DMS153 treated with DMSO at 0.1 percent for 48 hours (cell line): ENCODE data around the gene NDUFV2.
A peak's percentile ranks its signal among the peaks of the same experiment; 100 is the strongest.
"Not testable (repeated sequence)": the region's sequence is repeated elsewhere in the genome, so short reads cannot be mapped to it uniquely, and the experiment has no call there.

Source experiments
- DNase-seq: peaks from one replicate; lab custom pipeline; 2025; ENCODE audit not compliant: unreplicated experiment; lab: John Stamatoyannopoulos, UW

NDUFV2 gene

DNA sequence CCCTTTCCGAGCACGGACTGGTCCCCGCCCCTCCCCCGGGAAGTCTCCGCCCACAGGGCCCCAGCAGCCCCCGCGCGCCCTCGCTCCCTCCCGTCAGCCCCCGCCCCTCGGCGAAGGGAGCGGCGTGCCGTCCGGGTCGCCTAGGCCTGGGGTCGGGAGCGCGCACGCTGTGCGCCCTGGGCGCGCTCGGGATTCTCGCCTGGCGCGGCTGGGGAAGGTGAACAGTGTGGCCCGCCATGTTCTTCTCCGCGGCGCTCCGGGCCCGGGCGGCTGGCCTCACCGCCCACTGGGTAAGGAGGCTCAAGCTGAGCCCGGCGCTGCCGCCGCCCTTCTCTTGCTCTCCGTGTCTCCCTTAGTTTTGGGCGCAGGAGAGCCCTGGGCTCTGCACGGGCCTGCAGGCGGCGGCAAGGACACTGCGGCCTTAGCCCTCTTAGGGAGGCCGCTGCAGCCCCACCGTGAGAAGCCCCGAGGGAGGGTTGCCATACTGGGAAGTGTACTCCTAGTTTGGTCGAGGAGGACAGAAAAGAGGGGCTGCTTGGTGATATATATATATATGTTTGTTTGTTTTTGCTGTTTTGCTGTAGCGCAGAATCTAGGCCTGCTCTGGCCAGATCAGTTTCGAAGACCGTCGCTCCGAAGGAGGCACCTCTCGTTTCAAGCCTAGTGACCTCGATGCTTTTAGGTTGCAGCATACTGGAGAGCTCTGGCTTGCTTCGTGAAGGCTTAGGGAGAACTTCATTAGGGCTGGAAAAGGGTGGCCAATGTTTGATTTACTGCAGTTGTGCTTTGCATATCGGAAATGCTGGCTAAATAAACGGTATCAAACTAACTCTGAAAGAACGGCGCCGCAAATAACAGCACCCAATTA lies at the start of gene NDUFV2:
Gene NDUFV2, plus strand, starts transcription at position 192 of the 868 bp plus-strand sequence. Its CDS starts 45 bp downstream, at position 237.
- peak; percentile 5 for DNase-seq

DNA sequence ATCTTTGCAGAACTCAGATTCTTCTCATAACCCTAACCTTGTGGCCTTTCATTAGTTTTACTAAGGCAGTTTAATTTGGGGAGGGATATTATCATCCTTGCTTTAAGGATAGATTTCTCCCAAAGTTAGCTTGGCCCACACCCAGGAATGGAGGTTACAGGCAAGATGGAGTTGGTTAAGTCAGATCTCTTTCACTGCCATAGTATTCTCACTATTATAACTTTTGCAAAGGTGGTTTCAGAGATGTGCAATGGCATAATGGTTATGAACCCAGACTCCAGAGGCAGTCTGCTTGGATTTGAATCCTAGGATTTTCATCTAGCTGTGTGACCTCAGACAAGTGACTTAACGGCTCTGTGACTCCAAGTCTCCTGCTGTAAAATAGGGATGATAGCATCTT lies 48.7 kb upstream of the NDUFV2 start:
- no peak for DNase-seq

DNA sequence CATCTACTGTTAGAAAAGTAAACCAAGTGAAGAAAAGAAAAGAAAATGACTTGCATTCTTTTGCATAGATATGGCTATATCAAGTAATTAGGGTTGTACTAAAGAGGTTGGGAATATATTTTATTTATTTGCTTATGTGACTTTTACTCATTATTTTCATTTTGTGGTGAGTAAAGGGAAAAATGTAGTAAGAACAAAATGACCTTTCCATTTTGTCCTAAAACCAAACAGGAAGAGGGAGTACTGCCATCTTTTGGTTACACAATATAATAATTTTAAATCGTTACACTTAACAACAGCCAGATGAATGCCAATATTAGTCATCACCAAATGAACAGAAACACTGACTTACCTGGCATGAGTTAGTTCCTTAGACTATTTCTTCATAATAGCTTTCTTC lies 47.3 kb upstream of the NDUFV2 start:
- no peak for DNase-seq

DNA sequence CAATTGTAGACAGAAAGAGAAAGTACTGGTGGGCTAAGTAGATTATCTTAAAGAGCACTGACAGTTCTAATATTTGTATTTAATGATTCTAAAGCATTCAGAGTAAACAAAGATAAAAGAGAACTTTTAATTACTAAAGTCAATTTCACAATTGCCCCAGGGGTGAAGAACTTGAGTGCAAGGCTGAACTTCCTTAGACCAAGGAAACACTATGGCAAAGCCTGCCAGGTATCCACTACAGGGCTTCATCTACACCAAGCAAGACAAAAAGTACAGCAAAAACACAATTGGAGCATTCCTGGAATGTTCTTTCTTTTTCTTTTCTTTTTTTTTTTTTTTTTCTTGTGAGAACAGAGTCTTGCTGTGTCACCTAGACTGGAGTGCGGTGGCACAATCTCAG lies 46.9 kb upstream of the NDUFV2 start:
- DNase-seq, result no peak

GRCh38 chr18:9057646-9058045 lies 44.9 kb upstream of the NDUFV2 start:
- no peak for DNase-seq

DNA sequence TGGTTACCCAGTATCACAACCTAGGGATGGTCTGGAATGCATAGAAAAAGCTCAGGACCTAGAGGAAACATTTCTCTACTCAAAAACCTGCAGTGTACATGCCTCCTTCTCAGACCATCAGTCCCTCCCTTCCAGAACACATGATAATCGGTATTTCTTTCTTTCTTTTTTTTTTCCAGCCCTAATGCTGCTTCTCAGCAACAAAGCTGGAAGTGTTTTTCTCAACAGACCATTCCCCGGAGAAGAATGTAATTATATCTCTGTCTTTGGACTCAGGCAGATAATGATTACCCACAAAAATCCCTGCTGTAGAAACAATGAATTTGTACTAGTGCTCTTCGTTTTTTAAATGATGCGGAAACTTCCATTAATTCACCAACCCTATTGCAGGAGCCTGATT lies 44.1 kb upstream of the NDUFV2 start:
- DNase-seq, result no peak

DNA sequence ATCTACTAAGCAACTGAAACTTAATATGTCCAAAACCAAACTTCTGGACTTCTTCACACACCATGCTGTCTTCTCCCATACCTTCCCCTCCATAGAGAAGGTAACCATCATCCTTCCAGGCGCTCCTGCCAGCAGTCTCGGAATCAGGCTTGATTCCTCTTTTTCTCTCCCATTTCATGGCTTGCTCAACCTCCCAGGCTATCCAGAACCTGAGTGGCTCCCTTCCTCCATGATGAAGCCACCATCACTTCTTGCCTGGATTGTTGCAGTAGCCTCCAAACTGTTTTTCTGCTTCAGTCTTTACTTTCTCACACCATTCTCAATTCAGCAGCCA lies 40.1 kb upstream of the NDUFV2 start:
- no peak for DNase-seq

DNA sequence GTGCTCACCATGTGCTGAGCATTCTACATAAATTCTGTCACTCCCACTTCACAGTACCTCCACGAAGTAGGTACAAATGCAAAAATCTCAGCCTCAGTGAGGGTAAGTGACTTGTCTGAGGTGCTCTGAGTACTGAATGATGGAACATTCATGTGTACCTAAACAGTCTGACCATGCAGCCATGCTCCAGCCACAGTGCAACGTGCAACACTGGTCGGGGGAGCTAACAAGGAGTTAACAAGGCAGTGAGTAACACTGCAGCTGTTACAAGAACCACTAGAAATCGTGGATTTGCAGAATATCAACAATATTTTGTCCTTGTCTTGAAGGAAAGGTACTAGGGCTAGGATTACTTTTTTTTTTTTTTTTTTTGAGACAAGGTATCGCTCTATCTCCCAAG lies 36.6 kb upstream of the NDUFV2 start:
- no peak for DNase-seq

GRCh38 chr18:9066358-9066757 lies 36.1 kb upstream of the NDUFV2 start:
- no peak for DNase-seq

GRCh38 chr18:9066817-9067306 lies 35.6 kb upstream of the NDUFV2 start:
- DNase-seq, result no peak

GRCh38 chr18:9067823-9068222 lies 34.7 kb upstream of the NDUFV2 start:
- DNase-seq, result no peak

DNA sequence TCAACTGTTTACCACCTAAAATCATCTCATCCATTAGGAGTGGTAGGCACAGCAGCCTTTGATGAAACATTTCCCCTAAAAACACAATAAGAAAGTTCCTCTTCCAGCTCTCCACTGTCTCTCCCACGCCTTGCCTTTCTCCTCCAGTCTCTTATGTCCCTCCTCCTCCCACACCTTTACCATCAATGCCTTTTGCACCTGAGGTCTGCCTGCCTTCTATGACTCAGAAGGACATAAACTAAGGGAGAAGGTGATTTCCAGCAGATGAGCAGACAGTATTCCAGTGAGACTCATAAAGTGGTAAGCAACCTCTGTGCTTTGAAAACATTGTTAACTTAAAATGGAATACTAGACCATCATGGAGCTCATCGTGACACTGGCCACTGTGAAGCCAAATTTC lies 34.2 kb upstream of the NDUFV2 start:
- no peak for DNase-seq

GRCh38 chr18:9069601-9070000 lies 32.9 kb upstream of the NDUFV2 start:
- DNase-seq, result no peak

- no peak for DNase-seq
Observed at GRCh38 chr18:9070212-9070611, 32.3 kb upstream of the NDUFV2 start.

DNA sequence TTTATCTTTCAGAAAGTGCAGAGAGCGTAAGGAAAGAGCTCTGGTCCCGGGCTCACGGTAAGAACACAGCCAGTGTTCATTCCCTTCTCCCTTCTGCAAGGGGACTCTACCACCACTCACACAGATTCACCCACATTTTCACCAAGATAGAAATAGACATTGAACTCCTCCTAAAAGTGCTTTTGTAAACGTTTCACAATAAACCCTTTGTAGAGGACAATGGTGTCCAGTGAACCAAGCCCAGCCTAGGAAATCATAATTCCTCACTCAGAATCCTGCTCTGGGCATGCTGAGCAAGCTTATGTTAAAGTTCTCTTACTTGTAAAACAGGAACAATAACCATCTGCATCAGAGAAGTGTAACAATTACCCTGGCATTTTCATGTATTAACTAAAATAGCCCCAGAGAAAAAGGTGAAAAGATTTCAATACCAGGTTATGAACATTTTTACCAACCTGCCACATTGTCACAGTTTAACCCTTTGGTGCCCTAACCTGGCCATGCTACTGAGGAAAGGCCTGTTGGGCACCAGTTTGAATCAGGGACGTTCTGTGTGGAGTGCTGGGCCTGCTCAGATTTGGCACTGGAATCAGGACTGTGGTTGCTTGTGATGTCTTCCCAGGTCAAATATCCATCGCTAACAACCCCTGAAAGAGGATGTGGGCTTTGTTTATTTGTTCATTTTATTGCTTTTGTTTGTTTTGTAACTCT lies 22.5 kb upstream of the NDUFV2 start:
- DNase-seq, result no peak

GRCh38 chr18:9081940-9082339 lies 20.6 kb upstream of the NDUFV2 start:
- no peak for DNase-seq

DNA sequence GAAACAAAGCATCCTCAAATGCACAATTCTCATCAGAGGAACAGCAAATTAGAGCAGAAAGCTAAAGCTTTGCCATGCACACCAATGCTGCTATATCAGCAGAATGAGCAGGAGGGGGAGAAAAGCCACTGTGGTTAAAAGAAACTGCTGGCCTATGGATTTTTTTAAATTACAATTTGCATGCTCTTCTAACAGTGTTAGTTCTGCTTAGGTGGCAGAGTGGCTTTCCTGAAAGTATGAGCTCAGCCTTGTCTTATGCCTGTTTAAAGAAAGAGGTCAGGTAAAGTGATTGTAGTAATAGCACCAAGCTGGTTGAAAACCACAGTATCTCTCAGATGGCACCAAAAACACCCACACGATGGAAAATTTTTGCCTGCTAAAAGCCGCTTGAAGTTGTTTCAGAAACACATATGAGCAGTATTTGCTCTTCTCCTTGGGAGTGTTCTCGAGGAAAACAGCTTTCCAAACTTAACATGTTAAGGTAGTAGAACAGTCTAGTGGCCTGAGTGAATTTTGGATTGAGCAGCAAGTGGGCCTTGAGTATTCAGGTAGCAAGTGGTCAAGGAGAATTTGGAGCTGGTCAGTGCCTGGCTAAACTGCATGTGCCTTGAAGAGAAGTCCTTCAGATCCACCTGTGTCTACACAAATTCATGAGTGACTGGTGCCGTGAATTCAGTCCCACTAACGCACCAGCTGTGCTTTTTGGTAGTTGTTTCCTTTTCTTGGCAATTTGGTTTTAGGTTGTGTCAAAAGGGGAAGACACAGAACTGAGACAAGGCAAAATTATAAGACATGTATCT lies 19.6 kb upstream of the NDUFV2 start:
- DNase-seq, result no peak

- no peak for DNase-seq
Observed at GRCh38 chr18:9086015-9086414, 16.5 kb upstream of the NDUFV2 start.

- DNase-seq, result no peak
Observed at GRCh38 chr18:9086624-9087023, 15.9 kb upstream of the NDUFV2 start.

DNA sequence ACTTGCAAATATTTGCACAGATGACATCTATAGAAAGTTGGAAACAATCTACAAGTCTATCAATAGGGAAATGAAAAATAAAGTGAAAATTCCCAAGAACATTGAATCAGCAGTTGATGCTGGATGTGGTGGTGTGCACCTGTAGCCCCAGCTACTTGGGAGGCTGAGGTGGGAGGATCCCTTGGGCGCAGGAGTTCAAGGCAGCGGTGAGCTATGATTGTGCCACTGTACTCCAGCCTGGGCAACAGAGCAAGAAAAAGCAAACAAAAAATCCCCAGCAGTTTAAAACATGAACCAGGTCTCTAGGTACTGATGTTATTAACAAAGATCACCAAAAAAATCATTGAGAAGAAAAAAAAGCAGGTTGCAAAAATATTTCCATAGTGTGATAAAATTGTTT lies 15.4 kb upstream of the NDUFV2 start:
- DNase-seq, result no peak

DNA sequence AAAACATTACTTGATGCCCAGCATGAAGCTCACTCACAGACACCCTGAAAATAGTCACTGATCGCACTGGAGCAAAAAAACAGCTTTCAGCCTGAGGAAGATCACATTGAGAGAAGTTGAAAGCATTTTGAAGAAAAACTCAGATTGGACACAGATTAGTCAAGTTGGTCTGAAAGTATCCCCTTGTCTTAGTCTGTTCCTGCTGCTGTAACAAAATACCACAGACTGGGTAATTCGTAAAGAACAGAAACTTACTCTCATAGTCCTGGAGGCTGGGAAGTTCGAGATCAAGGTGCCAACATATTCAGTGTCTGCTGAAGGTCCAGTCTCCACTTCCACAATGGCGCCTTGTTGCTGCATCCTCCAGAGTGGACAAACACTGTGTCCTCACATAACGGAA lies 14.2 kb upstream of the NDUFV2 start:
- no peak for DNase-seq

- DNase-seq, result not testable (repeated sequence)
Observed at GRCh38 chr18:9088727-9089126, 13.8 kb upstream of the NDUFV2 start.
